COLO668 (cell line): ENCODE results near the gene ZMYM5.
A peak's percentile ranks its signal among the peaks of the same experiment; 100 is the strongest.
"Not testable (repeated sequence)": the region's sequence is repeated elsewhere in the genome, so short reads cannot be mapped to it uniquely, and the experiment has no call there.

Experiments used
- DNase-seq: peaks from one replicate; lab custom pipeline; 2025; ENCODE audit not compliant: unreplicated experiment; lab: John Stamatoyannopoulos, UW

Gene ZMYM5

DNA sequence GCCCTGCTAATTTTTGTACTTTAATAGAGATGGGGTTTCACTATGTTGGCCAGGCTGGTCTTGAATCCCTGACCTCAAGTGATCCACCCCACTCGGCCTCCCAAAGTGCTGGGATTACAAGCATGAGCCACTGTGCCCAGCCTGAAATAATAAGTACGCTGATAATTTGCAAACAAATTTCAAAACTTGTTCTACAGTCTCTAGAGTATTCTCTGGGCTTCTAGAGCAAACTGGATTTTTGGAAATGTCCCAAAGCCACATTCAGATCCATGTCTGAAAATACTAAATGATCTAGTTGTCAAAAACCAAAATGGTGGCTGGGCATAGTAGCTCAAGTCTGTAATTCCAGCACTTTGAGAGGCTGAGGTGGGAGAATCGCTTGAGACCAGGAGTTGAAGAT, 40.8 kb downstream of the ZMYM5 start:
- DNase-seq: no peak

DNA sequence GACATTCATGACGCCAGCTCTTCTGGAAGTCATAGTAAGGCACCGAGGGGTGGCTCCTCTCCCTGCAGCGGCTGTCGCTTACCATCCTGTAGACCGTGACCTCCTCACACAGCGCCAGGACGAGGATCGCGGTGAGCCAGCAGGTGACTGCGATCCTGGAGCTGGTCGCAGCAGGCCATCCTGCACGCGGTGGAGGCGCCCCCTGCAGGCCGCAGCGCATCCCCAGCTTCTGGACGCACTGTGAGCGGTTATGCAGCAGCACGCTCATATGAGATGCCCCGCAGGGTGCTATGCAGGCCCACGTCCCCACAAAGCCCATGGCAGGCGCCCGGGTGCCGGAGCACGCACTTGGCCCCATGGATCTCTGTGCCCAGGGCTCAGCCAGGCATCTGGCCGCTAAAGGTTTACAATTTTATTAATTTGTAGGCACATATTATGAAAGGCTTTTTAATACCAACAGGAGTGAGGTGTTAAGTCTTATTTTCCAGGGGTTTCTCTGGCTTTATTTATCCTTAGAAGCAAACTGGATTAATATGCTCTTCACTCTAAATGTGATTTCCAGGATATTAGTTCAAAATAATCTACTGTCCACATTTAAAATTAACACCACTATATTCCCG, 45.1 kb downstream of the ZMYM5 start:
- DNase-seq: peak; percentile 43

DNA sequence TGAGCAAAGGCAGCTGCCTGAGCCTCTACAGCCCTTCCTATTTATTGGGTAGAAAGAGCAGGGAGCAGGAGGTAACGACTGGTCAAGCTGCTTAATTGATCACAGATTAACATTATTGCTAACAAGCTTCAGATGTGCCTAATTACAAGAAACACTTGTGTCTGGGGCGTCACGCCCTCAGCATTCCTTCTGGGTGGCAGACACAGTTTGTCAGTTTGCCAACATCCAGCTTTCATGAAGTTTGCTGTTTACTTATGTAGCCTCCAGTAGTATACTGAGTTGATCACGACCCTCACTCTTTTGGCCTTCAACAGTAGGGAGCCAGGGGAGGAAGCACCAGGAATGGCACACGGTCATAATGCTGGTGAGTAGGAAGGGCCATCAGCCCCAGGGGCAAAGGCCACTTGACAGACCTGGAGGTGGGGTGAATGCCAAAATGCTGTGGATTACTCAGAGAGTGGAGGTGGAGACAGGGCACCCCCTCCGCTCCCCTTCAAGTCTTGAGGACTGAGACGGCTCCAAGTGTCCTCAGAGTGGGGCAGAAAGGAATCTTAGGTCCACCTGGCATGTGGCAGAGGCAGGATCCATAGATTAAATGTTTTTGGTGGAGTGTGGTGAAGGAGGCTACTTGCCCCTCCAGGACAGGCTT, 45.8 kb downstream of the ZMYM5 start:
- DNase-seq: no peak

DNA sequence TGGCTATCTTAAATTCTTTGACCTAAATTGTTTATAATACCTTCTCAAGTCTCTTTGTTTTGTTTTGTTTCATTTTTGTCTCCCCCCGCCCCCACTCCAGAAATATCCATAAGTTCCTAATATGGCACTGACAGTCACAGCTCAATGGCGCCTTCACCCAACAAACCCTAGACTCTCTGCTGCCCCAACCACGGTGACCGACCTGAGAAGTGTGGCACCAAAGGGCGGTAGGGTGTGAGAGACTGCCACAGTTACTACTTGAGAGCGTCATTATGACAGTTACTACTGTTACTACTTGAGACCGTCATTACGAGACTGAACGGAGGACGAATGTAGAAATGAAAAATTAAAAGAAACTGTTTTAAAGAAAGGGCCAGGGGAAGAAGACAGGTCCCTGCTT, 46.3 kb downstream of the ZMYM5 start:
- DNase-seq: no peak

DNA sequence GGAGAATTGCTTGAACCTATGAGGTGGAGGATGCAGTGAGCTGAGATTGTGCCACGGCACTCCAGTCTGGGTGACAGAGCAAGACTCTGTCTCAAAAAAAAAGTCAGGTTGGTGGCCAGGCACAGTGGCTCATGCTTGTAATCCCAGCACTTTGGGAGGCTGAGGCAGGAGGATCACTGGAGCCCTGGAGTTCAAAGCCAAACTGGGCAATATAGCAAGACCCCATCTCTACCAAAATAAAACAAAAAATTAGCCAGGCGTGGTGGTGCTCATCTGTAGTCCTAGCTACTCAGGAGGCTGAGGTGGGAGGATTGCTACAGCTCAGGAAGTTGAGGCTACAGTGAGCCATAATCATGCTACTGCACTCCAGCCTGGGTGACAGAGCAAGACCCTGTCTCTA, 47.6 kb downstream of the ZMYM5 start:
- not testable (repeated sequence) for DNase-seq

DNA sequence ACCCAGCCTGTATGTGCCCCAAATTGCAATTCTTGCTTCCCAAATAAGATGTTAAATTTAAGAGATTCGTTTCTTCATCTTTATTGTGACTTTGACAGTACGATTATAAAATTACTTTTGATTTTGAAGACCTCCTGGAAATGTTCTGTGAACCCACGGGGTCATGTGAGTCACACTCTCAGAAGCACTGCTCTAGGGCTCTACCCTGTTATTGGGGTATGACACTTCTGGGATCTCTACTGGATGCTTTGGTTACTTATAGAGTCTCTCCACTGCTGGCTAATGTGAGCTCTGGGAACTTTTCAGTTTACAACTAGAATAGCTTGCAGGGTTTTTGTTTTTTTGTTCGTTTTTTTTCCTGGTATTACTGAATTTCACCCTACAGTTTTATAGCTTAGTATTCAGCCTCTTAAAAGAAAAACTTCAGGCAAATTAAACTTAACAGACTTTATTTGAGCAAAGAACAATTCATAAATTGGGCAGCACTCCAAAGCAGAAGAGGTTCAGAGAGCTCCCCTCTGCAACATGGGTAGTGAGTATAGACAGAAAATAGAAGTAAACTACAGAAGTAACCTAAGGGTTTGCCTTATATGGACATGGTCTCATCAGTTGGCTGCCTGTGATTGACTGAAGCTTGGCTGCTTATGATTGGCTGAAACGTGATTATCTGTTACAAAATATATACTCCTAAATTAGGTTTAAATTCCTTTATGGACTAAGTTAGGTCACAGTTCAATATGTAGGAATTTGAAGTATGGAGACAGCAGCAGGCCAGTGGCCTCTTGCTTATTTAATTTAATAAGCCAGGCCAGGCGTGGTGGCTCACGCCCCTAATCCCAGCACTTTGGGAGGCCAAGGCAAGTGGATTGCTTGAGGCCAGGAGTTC, 52.2 kb downstream of the ZMYM5 start:
- DNase-seq: no peak

DNA sequence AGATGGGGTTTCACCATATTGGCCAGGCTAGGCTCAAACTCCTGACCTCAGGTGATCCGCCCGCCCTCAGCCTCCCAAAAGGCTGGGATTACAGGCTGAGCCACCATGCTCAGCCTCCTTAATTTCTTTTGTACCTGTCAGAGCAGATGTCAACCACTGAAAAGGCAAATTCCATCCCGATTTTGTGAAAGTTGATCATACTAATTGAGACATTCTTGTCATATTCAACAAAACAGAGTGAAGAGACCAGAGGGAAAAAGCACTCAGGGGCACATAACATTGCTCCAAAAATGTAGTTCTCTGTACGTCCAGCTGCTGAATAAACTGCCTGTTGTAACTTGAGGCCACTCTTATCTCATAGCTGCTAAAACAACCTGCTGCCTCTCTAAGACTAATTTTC, 53.3 kb downstream of the ZMYM5 start:
- no peak for DNase-seq

DNA sequence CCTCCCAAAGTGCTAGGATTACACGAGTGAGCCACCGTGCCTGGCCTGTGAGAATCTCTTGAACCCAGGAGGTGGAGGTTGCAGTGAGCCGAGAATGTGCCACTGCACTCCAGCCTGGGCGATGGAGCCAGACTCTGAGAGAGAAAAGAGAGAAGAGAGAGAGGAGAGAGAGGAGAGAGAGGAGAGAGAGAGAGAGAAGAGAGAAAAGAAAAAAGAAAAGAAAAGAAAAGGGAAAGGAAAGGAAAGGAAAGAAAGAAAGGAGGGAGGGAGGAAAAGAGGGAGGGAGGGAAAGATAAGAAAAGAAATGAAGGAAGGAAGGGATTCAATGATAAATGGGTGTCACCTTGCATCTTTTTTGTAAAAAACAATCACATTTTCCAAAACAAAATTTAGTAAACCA, 57.7 kb downstream of the ZMYM5 start:
- no peak for DNase-seq

DNA sequence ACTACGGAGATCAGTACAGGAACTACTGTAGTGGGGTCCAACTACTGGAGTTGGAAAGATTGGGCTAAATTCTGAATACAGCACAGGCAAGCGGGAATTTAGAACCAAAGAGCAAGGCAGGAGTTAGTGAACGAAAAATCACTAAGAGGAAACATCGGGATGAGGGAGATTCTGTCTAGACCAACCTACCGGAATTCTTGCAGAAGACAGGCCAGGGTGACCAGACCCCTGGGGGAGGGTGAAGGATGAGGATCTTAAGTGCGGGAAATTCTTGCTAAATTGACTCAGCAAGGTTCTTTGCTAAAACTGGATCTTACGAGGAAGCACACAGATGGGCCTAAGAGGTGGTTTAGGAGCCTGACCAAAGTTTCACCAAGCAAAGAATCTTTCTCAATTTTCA, 67.5 kb downstream of the ZMYM5 start:
- no peak for DNase-seq

DNA sequence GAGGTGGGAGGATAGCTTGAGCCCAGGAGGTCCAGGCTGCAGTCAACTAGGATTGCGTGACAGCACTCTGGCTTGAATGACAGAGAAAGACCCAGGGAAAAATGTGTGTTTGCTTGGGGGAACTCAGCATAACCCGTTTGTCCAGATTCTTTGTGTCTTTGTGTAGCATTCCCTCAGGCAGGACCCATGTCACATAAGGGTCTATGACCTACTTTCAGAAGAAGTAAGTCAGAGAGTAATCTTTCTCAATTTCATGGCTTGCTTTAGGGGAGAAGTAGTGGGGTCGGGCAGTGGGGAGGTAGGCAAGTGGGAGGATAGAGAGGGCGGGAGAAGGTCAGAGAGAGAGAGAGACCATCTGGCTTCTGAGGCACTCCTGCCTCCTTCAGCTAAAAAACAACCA, 68.8 kb downstream of the ZMYM5 start:
- DNase-seq: no peak

DNA sequence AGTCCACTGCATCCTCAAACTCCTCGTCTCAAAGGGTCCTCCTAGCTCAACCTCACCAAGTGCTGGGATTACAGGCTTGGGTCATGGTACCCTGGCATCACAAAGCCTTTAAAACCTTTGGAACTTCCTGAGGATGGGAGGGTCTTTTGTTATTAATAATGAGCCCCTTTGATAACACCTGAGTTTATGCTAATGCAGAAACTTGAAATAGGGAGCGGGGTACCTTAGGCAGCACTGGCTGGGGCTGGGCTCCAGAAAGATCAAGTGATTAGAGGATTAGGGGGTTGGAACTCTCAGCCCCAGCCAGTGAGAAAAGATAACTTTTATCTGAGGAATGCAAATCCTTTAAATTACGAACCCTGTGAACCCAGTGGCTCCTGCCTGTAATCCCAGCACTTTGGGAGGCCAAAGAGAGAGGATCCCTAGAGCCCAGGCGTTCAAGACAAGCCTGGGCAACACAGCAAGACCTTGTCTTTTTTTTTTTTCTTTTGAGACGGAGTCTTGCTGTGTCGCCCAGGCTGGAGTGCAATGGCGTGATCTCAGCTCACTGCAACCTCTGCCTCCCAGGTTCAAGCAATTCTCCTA, 71.4 kb downstream of the ZMYM5 start:
- DNase-seq: no peak

DNA sequence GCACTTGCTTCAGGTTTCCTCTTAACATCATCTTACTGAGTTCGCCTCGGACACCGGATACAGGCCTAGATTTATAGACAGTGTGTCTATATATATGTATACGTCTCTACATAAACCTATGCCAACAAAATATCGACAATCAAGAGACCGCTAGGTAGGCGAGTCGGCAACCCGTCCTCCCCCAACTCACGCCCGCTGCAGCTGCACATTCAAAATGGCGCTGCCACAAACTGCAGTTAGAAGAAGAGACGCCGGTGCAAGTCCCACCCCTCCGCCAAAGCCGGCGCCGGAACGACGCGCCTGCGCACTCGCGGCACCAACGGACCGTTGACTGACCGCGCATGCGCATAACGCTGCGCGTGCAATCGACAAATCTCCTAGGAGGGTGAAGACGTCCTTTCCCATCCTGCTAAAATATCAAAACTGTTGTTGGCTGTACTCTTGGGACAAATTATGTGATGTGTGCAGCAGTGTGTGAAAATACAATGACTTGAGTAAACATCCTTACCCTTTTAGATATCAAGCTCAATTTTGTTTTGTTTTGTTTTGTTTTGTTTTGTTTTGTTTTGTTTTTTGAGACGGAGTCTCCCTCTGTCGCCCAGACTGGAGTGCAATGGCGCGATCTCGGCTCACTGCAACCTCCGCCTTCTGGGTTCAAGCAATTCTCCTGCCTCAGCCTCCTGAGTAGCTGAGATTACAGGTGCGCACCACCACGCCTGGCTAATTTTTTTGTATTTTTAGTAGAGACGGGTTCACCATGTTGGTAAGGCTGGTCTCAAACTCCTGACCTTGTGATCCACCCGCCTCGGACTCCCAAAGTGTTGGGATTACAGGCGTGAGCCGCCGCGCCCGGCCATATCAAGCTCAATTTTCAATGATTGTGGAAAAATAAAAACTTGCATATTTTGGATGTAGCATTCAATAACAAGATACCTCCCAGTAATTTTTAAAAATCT, 80.4 kb downstream of the ZMYM5 start, which contains the start of gene PSPC1:
Gene PSPC1 (minus strand): TSS at position 219 of the 956 bp plus-strand sequence. CDS start 188 bp downstream, at position 31.
- DNase-seq: peak; percentile 99

DNA sequence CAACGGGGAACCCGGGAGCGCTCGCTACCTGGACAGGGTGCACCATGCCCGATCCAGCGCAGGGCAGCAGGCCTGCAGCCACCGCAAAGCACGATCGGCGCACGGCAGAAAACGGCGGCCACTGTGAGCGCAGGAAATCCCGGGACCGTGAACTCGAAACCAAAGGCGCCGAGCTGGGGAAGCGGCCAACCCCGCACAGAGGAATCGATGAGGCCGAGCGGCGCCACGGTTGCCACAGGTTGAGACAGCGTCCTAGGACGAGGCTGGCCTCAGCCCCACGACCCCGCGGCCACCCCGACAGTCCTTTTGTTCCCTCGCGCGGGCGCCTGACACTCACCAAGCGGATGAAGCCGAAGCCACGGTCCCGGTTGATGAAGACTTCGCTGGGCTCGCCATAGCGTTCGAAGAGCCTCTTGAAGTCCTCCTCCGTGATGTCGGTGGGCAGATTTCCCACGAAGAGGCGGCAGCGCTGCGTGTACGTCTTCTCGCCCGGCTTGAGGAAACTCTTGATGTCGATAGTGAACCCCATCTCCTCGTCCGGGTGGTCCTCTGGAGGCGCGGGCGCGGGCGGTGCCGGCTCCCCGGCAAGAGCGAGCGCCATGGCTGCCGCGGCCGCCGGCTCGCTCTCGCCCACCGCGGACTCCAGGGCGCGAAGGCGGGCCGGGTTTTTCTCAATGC, 81.3 kb downstream of the ZMYM5 start:
- DNase-seq: peak; percentile 86

DNA sequence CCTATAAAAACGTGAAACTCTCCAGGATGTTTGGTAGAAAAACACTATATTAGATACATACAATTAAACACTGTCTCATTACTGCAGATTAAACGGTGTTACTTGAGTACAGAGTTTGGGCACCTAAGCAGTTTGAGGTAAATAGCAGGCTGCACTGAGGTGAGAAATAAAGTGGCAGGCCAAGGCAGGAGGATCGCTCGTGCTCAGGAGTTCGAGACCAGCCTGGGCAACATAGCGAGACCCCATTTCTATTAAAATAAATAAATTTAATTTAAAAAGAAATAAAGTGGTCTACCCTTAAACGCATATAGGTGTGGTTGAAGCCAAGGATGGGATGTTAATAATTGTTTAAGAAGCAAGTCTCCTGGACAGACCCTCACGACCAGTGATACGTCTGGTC, 81.9 kb downstream of the ZMYM5 start:
- DNase-seq: peak; percentile 33

DNA sequence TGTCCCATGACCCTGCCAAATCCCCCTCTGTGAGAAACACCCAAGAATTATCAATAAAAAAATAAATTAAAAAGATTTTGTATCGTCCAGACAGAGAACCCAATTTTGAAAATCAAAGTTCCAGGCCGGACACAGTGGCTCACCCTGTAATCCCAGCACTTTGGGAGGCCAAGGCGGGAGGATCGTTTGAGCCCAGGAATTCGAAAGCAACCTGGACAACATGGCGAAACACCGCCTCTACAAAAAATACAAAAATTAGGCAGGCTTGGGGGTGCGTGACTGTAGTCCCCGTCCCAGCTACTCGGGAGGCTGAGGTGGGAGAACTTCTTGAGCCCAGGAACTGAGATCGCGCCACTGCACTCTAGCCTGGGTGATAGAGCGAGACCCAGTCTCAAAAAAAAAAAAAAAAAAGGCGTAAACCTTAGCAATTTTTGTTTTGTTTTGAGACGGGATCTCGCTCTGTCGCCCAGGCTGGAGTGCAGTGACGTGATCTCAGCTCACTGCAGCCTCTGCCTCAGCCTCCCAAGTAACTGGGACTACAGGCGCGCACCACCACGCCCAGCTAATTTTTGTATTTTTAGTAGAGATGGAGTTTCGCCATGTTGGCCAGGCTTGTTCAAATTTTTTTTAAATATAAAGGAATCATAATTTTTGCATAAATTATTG, 82.6 kb downstream of the ZMYM5 start:
- DNase-seq: not testable (repeated sequence)
